M059J (cell line): ENCODE data around the gene ARL8B. TPM values are rescaled to one million over a fixed set of nuclear protein-coding genes. Genes with fewer than 3 reads are reported as not detected.

Source experiments
- DNase-seq: peaks from one replicate; pipeline ENCODE4 v3.0.0-alpha.2; 2012; ENCODE audit warnings: low read depth
- total RNA-seq: library from RNA; depleted of rRNA; stranded (reverse); fragments of >200 nt; shearing (Covaris generic); gene quantifications from 2 replicates; pipeline ENCODE4 v1.2.3, GENCODE V29; 2014; rRNA removed

The ARL8B gene
- total RNA-seq, 1 experiment from 2014 or later, result 40.9 TPM

DNA sequence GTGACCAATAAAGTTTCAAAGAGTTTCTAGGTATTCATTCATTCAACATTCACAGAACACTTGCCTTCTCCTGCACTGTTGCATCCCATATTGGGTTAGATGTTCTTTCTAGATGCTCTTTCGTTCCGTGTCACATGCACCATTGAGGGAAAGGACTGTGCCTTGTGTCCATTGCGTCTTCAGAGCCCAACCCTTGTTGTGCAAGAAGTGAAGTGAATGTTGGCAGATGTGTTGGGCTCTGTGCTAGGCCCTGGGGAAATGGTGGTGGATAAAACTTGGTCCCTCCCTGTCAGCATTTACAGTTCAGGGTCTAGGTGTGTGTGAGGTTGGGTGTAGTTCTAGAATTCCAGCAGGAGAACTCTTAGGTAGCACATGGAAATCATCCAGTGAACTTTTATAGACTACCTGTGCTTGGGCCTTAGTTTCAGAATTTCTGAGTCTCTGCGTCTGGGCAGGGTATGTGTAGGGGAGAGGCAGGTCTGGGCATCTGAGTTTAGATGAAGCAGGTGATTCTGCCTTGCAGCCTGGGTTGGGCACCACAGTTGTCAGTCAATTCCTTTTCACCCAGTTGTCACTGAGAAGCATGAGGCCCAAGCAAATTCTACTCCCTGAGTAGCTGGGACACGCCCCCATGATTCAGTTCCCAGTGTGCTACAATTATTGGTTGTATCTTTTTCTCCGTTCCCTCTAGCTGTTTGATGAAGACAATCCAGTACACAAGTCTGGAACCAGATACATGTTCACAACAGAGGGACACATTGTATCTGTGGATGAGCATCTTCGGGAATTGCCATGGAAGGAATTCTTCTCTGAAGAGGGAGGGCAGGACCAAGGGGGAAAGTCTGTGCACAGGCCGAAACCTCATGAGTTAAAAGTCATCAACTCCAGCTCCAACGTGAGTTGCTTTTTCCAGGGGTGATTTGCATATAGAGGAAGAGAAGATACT, 90.8 kb downstream of the ARL8B start:
- no peak for DNase-seq

DNA sequence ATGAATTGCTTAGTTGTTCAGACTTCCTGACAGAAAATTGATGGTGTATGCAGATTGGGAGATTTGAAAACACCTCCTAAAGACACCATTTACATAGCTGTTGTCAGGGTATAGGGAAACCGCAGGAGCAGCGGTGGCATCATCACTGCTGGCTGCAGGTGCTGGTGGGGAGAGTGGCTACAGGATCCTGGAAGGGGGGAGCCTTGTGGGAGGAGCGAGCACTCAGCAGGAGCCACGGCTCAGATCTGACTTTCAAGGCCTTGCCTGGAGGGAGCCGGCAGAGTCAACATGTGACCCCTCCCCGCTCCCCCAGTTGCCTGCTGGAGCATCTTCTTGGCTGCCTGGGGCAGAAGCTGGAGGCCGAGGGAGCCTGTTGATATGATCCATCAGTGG, 91.5 kb downstream of the ARL8B start:
- DNase-seq, result no peak

DNA sequence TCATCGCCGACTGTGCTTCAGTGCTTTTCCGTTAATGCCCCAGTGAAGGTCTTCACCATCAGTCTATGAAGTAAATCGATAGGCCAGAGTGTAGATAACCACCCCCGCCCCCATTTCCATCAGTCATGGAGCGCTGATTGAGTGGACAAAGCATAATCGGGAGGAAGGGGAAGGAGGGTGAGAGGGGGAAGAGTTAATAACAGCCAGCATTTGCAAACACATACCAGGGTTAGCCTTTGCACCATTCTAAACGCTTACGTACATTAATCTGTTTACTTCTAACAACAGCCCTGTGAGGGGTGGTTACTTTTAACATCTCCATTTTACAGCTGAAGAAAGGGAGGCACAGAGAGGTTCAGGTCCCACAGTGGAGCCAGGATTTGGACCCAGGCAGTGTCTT, 92.3 kb downstream of the ARL8B start:
- no peak for DNase-seq

DNA sequence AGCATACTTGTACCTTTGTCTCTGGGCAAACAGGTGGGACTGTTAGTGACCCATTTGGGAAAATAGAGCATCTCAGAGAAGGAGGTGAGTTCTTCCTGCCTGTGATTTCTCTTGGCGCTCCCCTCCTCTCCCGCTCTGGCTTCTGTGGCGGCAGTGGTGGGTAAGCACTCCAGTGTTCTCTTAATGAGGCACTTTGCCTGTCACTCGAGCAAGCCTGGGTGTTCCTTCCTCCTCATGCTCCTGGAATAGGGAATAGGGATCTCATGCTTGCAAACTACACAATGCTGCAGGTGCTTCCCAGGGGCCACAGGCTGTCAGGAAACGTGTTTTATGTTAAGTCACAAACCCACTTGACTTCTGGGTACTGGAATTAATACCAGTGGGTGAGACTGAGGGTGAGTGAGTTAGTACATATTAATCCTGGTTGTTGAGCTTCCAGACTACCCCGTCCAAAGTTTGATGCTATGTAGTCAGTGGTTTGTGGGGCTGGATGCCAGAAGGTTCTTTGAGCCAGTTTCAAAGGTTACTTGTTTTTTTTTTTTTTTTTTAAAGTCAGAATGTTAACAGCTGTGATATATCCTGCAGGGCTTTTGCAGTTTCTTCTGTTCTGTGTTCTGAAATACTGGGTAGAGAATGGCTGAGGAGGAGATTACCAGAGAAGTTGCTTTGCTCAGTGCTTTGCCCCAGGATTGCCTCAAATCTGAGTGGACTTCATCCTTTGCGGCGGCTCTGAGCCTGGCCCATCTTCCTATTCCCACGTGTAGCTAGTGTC, 95.9 kb downstream of the ARL8B start:
- no peak for DNase-seq

DNA sequence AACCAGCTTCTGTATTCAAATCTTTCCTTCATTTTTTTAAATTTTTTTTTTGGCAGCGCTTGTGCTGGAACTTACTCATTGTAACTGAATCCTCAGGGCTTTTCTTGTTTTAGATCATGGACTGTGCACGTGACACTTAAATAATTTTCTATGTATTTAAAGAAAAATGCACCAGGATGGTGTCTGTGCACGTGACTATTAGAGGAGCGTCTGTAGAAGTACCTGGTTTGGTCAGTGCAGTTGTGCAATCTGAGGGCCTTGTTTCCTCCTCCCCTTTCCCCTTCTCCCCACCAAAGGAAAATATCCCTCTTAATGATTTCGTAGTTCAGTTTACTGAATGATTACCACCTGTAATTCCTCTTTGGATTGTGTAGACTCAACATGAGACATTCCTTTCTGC, 96.7 kb downstream of the ARL8B start:
- no peak for DNase-seq

DNA sequence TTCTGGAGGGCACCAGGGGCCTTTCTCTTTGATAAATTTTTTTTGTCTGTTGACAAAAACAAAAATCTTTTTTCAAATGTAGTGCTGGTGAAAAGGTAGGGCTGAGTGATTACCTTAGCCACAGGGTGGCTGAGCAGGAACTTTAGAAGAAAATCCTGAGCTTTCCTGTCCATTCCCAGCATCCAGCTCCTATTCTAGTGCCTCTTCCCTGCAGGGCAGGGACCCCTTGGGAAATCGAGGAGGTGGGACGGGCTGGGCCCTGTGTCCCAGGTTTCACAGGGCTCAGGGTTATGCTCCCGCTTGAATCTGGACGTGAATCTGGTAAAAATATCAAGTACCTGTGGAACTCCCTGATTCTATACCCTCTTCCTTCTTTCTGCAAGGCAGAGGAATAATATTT, 97.1 kb downstream of the ARL8B start:
- no peak for DNase-seq

DNA sequence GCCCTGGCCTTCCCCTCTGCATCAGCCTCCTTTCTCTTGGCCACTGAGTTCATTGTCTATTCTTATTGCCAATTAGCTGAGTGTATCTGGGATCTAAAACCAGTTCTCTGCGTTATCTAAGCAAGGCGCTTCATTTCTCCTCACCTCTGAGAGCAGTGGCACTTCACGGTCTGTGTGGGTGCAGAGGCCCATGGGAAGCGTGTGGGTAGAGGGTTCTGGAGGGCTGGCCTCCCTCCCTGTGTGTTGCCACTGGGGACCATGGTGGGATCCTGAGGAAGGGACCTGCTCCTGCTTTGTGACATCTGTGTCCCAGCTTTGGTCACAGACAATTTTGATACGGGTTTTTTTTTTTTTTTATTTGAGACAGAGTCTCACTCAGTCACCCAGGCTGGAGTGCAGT, 98.1 kb downstream of the ARL8B start:
- no peak for DNase-seq

DNA sequence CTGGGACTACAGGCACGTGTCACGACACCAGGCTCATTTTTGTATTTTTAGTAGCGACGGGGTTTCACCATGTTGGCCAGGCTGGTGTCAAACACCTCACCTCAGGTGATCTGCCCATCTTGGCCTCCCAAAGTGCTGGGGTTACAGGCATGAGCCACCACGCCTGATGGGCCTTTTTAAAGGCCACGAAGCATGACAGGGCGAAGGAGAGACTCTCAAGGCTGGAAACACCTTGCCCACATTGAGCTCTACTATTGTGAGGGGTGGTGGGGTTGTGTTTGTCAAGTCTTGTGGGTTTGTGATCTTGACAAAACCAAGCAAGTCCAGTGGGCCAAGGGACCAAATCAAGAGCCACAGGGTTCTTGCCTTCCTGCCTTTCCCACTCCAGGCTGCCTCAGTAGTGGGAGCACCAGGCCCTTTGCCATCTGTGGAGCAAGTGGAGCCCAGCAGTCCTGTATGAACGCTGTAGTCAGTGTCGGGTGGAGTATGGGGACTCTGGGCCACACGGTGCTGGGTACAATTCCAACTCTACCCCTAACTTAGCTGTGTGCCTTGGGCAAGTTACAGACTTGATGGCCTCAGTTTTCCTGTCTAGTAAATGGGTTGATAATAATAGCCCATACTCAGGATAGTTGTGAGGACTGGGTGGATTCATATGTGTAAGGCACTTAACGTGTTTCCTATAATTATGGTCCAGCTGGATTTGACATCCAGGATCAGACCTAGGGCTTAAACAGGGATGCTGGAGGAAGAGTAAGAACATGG, 98.8 kb downstream of the ARL8B start:
- DNase-seq, result no peak

DNA sequence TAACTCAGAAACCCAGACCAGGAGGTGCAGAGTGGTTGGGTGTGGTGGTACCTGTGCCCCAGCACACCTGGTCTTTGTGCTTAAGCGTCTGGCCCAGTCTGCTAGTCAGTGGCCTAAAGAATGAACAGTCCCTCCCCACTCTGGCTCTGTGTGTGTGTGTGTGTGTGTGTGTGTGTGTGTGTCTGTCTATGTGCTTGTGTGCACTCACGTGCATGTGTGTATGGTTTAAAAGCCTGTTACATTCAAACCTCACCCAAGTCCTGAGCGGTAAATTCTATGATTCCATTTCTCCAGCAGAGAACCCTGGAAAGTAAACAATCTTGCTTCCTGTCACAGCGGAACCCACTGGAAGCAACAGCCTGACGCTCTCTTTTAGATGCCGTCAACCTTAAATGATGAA, 99.6 kb downstream of the ARL8B start:
- no peak for DNase-seq

DNA sequence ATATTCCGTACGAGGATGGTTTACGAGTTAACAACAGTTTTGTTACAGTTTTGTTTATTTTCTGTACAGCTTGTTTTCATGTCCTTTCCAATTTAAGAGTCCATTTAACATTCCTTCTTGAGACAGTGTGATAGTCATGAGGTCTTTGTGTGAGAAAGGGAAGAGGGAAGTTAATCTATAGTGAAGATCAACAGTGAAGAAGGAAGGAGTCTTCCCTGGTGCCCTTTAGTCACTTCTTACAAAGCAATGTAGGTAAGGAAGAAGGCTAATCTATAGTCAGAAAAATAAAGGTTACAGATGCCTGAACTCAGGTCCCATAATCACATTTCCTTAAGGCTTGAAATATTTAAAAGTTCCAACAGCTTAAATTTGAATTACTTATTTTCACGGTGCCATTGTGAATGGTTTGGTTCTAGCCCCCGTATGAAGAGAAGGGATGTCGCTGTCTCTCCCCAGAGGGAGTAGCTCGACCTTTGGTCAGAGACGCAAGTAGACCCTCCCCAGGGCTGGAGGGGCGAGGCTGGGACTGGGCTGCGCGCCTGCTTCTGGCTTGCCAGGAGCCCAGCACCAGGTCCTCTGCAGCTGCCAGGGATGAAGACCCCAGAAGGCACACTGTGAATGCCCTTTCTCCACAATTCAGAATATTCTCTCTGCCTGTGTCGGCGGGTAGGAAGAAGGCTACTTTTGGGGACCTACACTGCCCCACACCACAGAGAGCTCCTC, 100.4 kb downstream of the ARL8B start:
- no peak for DNase-seq

DNA sequence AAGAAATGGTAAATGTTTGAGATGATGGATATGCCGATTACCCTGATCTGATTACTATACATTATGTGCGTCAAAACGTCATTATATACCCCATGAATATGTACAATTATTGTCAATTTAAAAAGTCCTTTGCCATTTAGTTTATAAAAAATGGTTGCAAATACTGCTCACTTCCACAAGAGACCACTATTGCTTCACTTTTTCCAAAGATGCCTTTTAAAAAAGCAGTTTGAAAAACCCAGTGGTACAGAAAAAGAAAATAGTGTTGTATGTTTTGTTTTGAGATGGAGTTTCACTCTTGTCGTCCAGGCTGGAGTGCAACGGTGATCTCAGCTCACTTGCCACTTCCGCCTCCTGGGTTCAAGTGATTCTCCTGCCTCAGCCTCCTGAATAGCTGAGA, 104.7 kb downstream of the ARL8B start:
- DNase-seq, result peak; percentile 24

DNA sequence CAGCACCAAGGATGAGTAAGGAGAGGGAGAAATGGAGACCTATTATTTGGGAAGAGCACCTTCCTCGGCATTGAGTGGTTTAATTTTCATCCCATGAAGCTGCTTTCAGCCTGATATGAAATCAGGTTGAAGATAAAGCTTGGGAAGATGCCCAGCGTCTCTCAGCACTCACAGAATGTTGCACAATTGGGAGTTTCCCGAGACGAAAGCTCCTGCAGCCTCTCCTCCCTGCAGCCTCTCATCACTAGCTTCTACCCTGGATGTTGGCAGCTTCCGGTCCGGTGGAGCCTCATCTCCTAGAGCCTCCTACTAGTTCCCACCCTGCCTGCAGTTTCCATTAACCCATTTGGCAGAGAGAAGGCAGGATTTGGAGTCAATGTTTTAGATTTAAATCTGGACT, 105.7 kb downstream of the ARL8B start:
- no peak for DNase-seq

DNA sequence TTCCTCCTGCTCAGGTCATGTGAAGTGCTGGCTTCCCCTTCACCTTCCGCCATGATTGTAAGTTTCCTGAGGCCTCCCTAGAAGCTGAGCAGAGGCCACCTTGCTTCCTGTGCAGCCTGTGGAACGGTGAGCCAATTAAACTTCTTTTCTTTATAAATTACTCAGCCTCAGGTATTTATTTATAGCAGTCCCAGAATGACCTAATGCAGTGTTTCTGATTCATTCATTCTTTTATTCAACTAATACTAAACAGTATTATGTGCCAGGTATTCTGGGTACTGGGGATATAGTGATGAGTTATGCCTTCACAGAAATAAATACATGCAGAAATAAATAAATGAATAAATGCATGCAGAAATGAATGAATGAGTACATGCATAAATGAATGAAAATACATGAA, 107.3 kb downstream of the ARL8B start:
- no peak for DNase-seq

Other genes starting within 250 kb of the ARL8B start
- gene BHLHE40, start 142.9 kb upstream of the ARL8B start, total RNA-seq, result 39.0 and 41.3 TPM in 2 replicates
- gene EDEM1, start 65.4 kb downstream of the ARL8B start, total RNA-seq, result 8.9 and 17.7 TPM in 2 replicates